ENCODE results near the gene RIMS4. TPM values are rescaled to one million over a fixed set of nuclear protein-coding genes. Genes with fewer than 3 reads are reported as not detected.

The RIMS4 gene
- total and polyA plus RNA-seq, 4 donors, result not detected

DNA sequence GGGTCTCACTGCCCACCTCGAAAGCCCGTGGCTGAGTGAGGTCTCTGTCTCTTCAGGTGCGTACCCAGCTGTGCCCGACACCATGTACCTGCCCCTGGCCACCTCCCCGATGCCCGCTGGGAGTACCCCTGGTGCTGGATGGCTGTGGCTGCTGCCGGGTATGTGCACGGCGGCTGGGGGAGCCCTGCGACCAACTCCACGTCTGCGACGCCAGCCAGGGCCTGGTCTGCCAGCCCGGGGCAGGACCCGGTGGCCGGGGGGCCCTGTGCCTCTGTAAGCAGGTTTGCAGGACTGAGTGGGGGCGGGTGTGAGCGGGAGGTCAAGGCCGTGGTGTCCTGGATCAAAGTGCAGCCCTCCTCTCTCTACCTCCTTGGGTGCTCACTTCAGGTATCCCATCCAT, 90.5 kb downstream of the RIMS4 start:
- TF ChIP-seq, protein P1, sequence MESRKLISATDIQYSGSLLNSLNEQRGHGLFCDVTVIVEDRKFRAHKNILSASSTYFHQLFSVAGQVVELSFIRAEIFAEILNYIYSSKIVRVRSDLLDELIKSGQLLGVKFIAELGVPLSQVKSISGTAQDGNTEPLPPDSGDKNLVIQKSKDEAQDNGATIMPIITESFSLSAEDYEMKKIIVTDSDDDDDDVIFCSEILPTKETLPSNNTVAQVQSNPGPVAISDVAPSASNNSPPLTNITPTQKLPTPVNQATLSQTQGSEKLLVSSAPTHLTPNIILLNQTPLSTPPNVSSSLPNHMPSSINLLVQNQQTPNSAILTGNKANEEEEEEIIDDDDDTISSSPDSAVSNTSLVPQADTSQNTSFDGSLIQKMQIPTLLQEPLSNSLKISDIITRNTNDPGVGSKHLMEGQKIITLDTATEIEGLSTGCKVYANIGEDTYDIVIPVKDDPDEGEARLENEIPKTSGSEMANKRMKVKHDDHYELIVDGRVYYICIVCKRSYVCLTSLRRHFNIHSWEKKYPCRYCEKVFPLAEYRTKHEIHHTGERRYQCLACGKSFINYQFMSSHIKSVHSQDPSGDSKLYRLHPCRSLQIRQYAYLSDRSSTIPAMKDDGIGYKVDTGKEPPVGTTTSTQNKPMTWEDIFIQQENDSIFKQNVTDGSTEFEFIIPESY (IDR thresholded peaks at IDR 0.05), result no peak
- TF ChIP-seq YY1 (IDR thresholded peaks at IDR 0.05) (no peak), GABPA (IDR thresholded peaks at IDR 0.05 in 1 of 2, conservative IDR thresholded peaks at IDR 0.05 in 1 of 2) (no peak), SP1 (IDR thresholded peaks at IDR 0.05) (no peak), FOXA2 (IDR thresholded peaks at IDR 0.05) (no peak), EGR1 (IDR thresholded peaks at IDR 0.05; ENCODE audit: low read depth in 2 of 2) (no peak), TAF1 (conservative IDR thresholded peaks at IDR 0.05) (no peak), JUND (IDR thresholded peaks at IDR 0.05) (no peak), FOXA1 (IDR thresholded peaks at IDR 0.05) (no peak), NR2F2 (IDR thresholded peaks at IDR 0.05) (no peak), RAD21 (IDR thresholded peaks at IDR 0.05) (no peak), RXRA (IDR thresholded peaks at IDR 0.05) (no peak), MAX (IDR thresholded peaks at IDR 0.05) (no peak), HNF4A (conservative IDR thresholded peaks at IDR 0.05) (no peak)
- TF ChIP-seq, protein P2, sequence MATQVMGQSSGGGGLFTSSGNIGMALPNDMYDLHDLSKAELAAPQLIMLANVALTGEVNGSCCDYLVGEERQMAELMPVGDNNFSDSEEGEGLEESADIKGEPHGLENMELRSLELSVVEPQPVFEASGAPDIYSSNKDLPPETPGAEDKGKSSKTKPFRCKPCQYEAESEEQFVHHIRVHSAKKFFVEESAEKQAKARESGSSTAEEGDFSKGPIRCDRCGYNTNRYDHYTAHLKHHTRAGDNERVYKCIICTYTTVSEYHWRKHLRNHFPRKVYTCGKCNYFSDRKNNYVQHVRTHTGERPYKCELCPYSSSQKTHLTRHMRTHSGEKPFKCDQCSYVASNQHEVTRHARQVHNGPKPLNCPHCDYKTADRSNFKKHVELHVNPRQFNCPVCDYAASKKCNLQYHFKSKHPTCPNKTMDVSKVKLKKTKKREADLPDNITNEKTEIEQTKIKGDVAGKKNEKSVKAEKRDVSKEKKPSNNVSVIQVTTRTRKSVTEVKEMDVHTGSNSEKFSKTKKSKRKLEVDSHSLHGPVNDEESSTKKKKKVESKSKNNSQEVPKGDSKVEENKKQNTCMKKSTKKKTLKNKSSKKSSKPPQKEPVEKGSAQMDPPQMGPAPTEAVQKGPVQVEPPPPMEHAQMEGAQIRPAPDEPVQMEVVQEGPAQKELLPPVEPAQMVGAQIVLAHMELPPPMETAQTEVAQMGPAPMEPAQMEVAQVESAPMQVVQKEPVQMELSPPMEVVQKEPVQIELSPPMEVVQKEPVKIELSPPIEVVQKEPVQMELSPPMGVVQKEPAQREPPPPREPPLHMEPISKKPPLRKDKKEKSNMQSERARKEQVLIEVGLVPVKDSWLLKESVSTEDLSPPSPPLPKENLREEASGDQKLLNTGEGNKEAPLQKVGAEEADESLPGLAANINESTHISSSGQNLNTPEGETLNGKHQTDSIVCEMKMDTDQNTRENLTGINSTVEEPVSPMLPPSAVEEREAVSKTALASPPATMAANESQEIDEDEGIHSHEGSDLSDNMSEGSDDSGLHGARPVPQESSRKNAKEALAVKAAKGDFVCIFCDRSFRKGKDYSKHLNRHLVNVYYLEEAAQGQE (IDR thresholded peaks at IDR 0.05), result no peak
- TF ChIP-seq, protein P3, sequence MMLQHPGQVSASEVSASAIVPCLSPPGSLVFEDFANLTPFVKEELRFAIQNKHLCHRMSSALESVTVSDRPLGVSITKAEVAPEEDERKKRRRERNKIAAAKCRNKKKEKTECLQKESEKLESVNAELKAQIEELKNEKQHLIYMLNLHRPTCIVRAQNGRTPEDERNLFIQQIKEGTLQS (IDR thresholded peaks at IDR 0.05), result no peak
- Histone ChIP-seq H3K4me3 (ENCODE audit: low read depth in 1 of 3, low read length in 3 of 3) (no peak overlapping the region), H3K4me1 (ENCODE audit: control insufficient read depth in 4 of 4, insufficient read depth in 4 of 4, low read length in 3 of 4) (peaks cover 0 to 3% (median 0%) of the 10 kb centered on the region in 4 donors), H3K27ac (ENCODE audit: low read depth in 1 of 2, low read length in 2 of 2) (no peak overlapping the region), H3K9me3 (ENCODE audit: control insufficient read depth in 4 of 4, low read length in 3 of 4) (no peaks in the 10 kb centered on the region), H3K9ac (ENCODE audit: low read depth in 1 of 2, low read length in 2 of 2) (no peak overlapping the region), H3K27me3 (ENCODE audit: control insufficient read depth in 4 of 4, insufficient read depth in 4 of 4, low read length in 3 of 4) (no peaks in the 10 kb centered on the region), H3K36me3 (ENCODE audit: control insufficient read depth in 4 of 4, insufficient read depth in 3 of 4, low read depth in 1 of 4, low read length in 3 of 4) (no peaks in the 10 kb centered on the region)
- no peak for DNase-seq (ENCODE audit: low spot score)
- 88% methylated on average over 19 of the region's 19 CpGs for WGBS

DNA sequence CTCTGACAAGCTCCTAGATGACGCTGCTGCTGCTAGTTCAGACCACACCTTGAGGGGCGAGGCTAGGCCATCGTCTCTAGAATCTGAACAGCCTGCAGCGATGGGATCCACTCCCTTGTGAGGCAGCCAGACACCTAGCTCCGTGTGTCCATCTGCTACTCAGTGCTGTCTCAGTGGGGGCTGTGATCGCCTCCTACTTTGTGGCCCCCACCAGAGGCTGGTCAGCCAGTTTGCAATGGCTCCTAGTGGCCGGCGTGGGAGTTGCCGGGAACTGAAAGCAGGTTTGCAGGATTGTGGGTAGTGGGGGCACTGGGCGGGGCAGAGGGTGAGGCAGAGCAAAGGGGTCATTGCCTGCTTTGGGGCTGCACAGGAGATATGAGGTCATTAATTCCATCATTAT, 92.4 kb downstream of the RIMS4 start:
- Histone ChIP-seq H3K9me3 (ENCODE audit: control insufficient read depth in 4 of 4, low read length in 3 of 4) (no peaks in the 10 kb centered on the region), H3K36me3 (ENCODE audit: control insufficient read depth in 4 of 4, insufficient read depth in 3 of 4, low read depth in 1 of 4, low read length in 3 of 4) (no peaks in the 10 kb centered on the region), H3K4me1 (ENCODE audit: control insufficient read depth in 4 of 4, insufficient read depth in 4 of 4, low read length in 3 of 4) (peaks cover 0 to 8% (median 0%) of the 10 kb centered on the region in 4 donors), H3K4me3 (ENCODE audit: low read depth in 1 of 3, low read length in 3 of 3) (no peak overlapping the region), H3K27ac (ENCODE audit: low read depth in 1 of 2, low read length in 2 of 2) (no peak overlapping the region), H3K27me3 (ENCODE audit: control insufficient read depth in 4 of 4, insufficient read depth in 4 of 4, low read length in 3 of 4) (no peaks in the 10 kb centered on the region), H3K9ac (ENCODE audit: low read depth in 1 of 2, low read length in 2 of 2) (no peak overlapping the region)
- no peak for DNase-seq (ENCODE audit: low spot score)
- TF ChIP-seq NR2F2 (IDR thresholded peaks at IDR 0.05), result no peak
- 66% methylated on average over 10 of the region's 10 CpGs for WGBS

Data from liver (tissue), 9 donors.